GM06990 (cell line): ENCODE results near the gene MSI2.

Experiments
- DNase-seq: peaks from one replicate; pipeline ENCODE4 v3.0.0-alpha.2; 2011; ENCODE audit not compliant: insufficient read length; ENCODE audit errors: extremely low read depth
- H3K27me3 ChIP-seq: replicated peaks from 2 replicates; pipeline ENCODE4 v1.6.0; 2011; ENCODE audit warnings: low read length; ENCODE audit not compliant: control insufficient read depth, insufficient read depth
- H3K36me3 ChIP-seq: 2 replicates; pipeline ENCODE4 v1.5.1; 2011; ENCODE audit warnings: low read length; ENCODE audit not compliant: control insufficient read depth, insufficient read depth
- H3K4me3 ChIP-seq: replicated peaks from 2 replicates; pipeline ENCODE4 v1.5.1; 2011; ENCODE audit warnings: low read depth, mild to moderate bottlenecking, control low read depth, low read length
- CTCF ChIP-seq: IDR thresholded peaks from 2 replicates; pipeline ENCODE4 v1.5.1; 2011; ENCODE audit warnings: low read length, control low read depth, mild to moderate bottlenecking, inconsistent platforms; ENCODE audit not compliant: insufficient read depth, poor library complexity, severe bottlenecking

MSI2 gene

GRCh38 chr17:57362797-57363556 lies 106.7 kb downstream of the MSI2 start:
- Histone ChIP-seq H3K27me3 (no peaks in the 10 kb centered on the region), H3K4me3 (no peak overlapping the region), H3K36me3 (no peaks in the 10 kb centered on the region; the same call in 1 of the 2 replicates)
- TF ChIP-seq CTCF, result no peak
- DNase-seq, result no peak

- no peak for DNase-seq
- TF ChIP-seq CTCF, result no peak
- no peak overlapping the region for H3K4me3 ChIP-seq
- no peaks in the 10 kb centered on the region for H3K27me3 ChIP-seq
- no peaks in the 10 kb centered on the region; the same call in 1 of the 2 replicates for H3K36me3 ChIP-seq
These were observed 107.3 kb downstream of the MSI2 start for GRCh38 chr17:57363580-57363979.

- H3K36me3 ChIP-seq, result no peaks in the 10 kb centered on the region; the same call in 1 of the 2 replicates
- DNase-seq, result no peak
- H3K27me3 ChIP-seq, result no peaks in the 10 kb centered on the region
- H3K4me3 ChIP-seq, result no peak overlapping the region
- no peak for TF ChIP-seq CTCF
These were observed 107.8 kb downstream of the MSI2 start for GRCh38 chr17:57363998-57364643.

GRCh38 chr17:57365420-57365819 lies 109.1 kb downstream of the MSI2 start:
- H3K27me3 ChIP-seq, result no peaks in the 10 kb centered on the region
- no peak for TF ChIP-seq CTCF
- no peak for DNase-seq
- H3K36me3 ChIP-seq, result no peaks in the 10 kb centered on the region; the same call in 1 of the 2 replicates
- H3K4me3 ChIP-seq, result no peak overlapping the region

GRCh38 chr17:57366177-57366557 lies 109.8 kb downstream of the MSI2 start:
- no peak overlapping the region for H3K4me3 ChIP-seq
- no peak for DNase-seq
- no peaks in the 10 kb centered on the region for H3K27me3 ChIP-seq
- no peaks in the 10 kb centered on the region; the same call in 1 of the 2 replicates for H3K36me3 ChIP-seq
- no peak for TF ChIP-seq CTCF
